Endothelial cell of umbilical vein (primary cell): Measurements from ENCODE around the gene MAP2K1. TPM values are rescaled to one million over a fixed set of nuclear protein-coding genes. Genes with fewer than 3 reads are reported as not detected.

ENCODE experiments used
- BruUV-seq: library from RNA; stranded (reverse); fragments of 400-500 nt; replicated peaks from 2 replicates; lab custom pipeline; 2021; lab: Mats Ljungman, UMichigan
- CTCF ChIA-PET: fragments of 300-600, 350-600 bp; sonication (Branson Sonifier 250); formaldehyde crosslinking; loops from one replicate; lab custom pipeline; 2021; ENCODE audit warnings: antibody characterized with exemption, inconsistent platforms; lab: Charles Lee
- POLR2A ChIA-PET: fragments of 300-600, 350-600 bp; sonication (Branson Sonifier 250); formaldehyde crosslinking; loops from one replicate; lab custom pipeline; 2021; ENCODE audit warnings: antibody characterized with exemption, inconsistent platforms; lab: Charles Lee
- DNase-seq: peaks from one replicate; pipeline ENCODE4 v3.0.0-alpha.2; 2011; ENCODE audit warnings: low read depth, low spot score
- FAIRE-seq: peaks from 2 replicates; lab custom pipeline; 2011; peaks lifted over from hg19 to GRCh38; lab: Jason Lieb, UNC
- H2AFZ ChIP-seq: 2 replicates; pipeline ENCODE4 v1.6.0; 2012; ENCODE audit warnings: low read depth, low read length, control low read depth, inconsistent platforms
- H3K27ac ChIP-seq: 2 replicates; pipeline ENCODE4 v1.5.1; 2011; ENCODE audit warnings: low read depth, mild to moderate bottlenecking, control low read depth, low read length, moderate library complexity; ENCODE audit not compliant: insufficient read depth
- H3K27me3 ChIP-seq, 2 experiments: 2 replicates each; pipeline versions ENCODE4 v1.6.0 to v1.6.1; 2011; ENCODE audit warnings: low read length in 2 of 2, mixed read lengths in 1 of 2; ENCODE audit not compliant: control insufficient read depth in 2 of 2, insufficient read depth in 2 of 2
- H3K36me3 ChIP-seq, 2 experiments: 2 replicates in 1 of 2; 3 replicates in 1 of 2; pipeline ENCODE4 v1.5.1; 2011; ENCODE audit warnings: low read length in 2 of 2, mild to moderate bottlenecking in 1 of 2, moderate library complexity in 1 of 2; ENCODE audit not compliant: control insufficient read depth in 2 of 2, insufficient read depth in 2 of 2; ENCODE audit errors: extremely low read depth in 1 of 2
- H3K4me1 ChIP-seq: 3 replicates; pipeline ENCODE4 v1.5.1; 2011; ENCODE audit warnings: mild to moderate bottlenecking, low read length; ENCODE audit not compliant: control insufficient read depth, insufficient read depth; ENCODE audit errors: extremely low read depth
- H3K4me2 ChIP-seq: 2 replicates; pipeline ENCODE4 v1.6.1; 2011; ENCODE audit warnings: low read length, control low read depth, mixed read lengths; ENCODE audit not compliant: insufficient read depth
- H3K4me3 ChIP-seq, 3 experiments: fragments of 200-600 bp in 1 of 3; sonication (generic), shearing (Covaris generic) in 1 of 3; replicated peaks in 1 of 3; 2 replicates each; pipeline ENCODE4 v1.5.1; 2011 to 2016; ENCODE audit warnings: control low read depth in 3 of 3, low read length in 3 of 3, mild to moderate bottlenecking in 2 of 3, inconsistent platforms in 1 of 3, low read depth in 1 of 3, moderate library complexity in 1 of 3; ENCODE audit not compliant: insufficient read depth in 1 of 3
- H3K79me2 ChIP-seq: 2 replicates; pipeline ENCODE4 v1.6.0; 2012; ENCODE audit warnings: low read length, inconsistent platforms; ENCODE audit not compliant: control insufficient read depth, insufficient read depth
- H3K9ac ChIP-seq: replicated peaks from 2 replicates; pipeline ENCODE3; 2011; ENCODE audit warnings: low read length, control low read depth; ENCODE audit not compliant: insufficient read depth; ENCODE audit errors: extremely low read depth
- H3K9me1 ChIP-seq: replicated peaks from 3 replicates; pipeline ENCODE4 v1.6.0; 2011; ENCODE audit warnings: mild to moderate bottlenecking, low read length; ENCODE audit not compliant: control insufficient read depth, insufficient read depth; ENCODE audit errors: extremely low read depth
- H3K9me3 ChIP-seq: replicated peaks from 2 replicates; pipeline ENCODE4 v1.5.1; 2012; ENCODE audit warnings: low read length, inconsistent platforms; ENCODE audit not compliant: control insufficient read depth, insufficient read depth
- H4K20me1 ChIP-seq: replicated peaks from 2 replicates; pipeline ENCODE3; 2011; ENCODE audit warnings: mild to moderate bottlenecking, low read length; ENCODE audit not compliant: control insufficient read depth, insufficient read depth; ENCODE audit errors: extremely low read depth
- EZH2 ChIP-seq: IDR thresholded peaks from 2 replicates; pipeline ENCODE4 v1.6.1; 2012; ENCODE audit warnings: borderline replicate concordance, low read depth, mild to moderate bottlenecking, moderate library complexity, low read length, inconsistent platforms; ENCODE audit not compliant: severe bottlenecking
- FOS ChIP-seq: IDR thresholded peaks from 2 replicates; pipeline ENCODE4 v1.6.1; 2011; ENCODE audit warnings: mild to moderate bottlenecking, low read length, moderate library complexity, borderline replicate concordance; ENCODE audit not compliant: insufficient read depth
- GATA2 ChIP-seq: IDR thresholded peaks from 2 replicates; pipeline ENCODE4 v1.7.0; 2011; ENCODE audit warnings: low read depth, mild to moderate bottlenecking, moderate library complexity, mixed read lengths, low read length; ENCODE audit not compliant: insufficient read length, insufficient read depth
- JUN ChIP-seq: IDR thresholded peaks from 2 replicates; pipeline ENCODE4 v1.6.1; 2011; ENCODE audit warnings: borderline replicate concordance, low read depth; ENCODE audit not compliant: insufficient read length, insufficient read depth
- MYC ChIP-seq: IDR thresholded peaks from one replicate; pipeline ENCODE4 v1.6.1; 2011; ENCODE audit warnings: mild to moderate bottlenecking, low read depth, low read length
- POLR2A ChIP-seq: IDR thresholded peaks from 2 replicates; pipeline ENCODE4 v1.6.1; 2012; ENCODE audit warnings: low read depth, mild to moderate bottlenecking, control low read depth, low read length
- POLR2AphosphoS5 ChIP-seq: IDR thresholded peaks from 2 replicates; pipeline ENCODE4 v1.6.1; 2012; ENCODE audit warnings: low read depth, mild to moderate bottlenecking, control low read depth, low read length, moderate library complexity; ENCODE audit not compliant: insufficient read depth
- dilution Hi-C: fragments of 300-500 bp; cut with MboI; formaldehyde crosslinking; loops from one replicate; pipeline ENCODE4 v1.15.0; 2019; ENCODE audit warnings: low sequenced_read_pairs; ENCODE audit not compliant: extremely low pct_ligation_motif_present
- intact Hi-C: fragments of 100-400 bp; cut with micrococcal nuclease; formaldehyde crosslinking; loops from one replicate; pipeline ENCODE4 v1.10.0; 2022
- polyA plus RNA-seq, 4 experiments: library from polyadenylated mRNA; depleted of rRNA in 3 of 4; stranded (reverse) in 3 of 4; unstranded in 1 of 4; fragments of >200 nt; gene quantifications; 2 replicates each; pipeline versions ENCODE4 v1.2.1 to v1.2.3, GENCODE V29; 2011 to 2012; ENCODE audit warnings: missing spikeins in 1 of 4
- total RNA-seq: library from RNA; stranded (reverse); gene quantifications from 2 replicates; pipeline ENCODE4 v1.2.3, GENCODE V29; 2021
- TF ChIP-seq, protein P1 (sequence below), 2 donors: IDR thresholded peaks; 1 replicate in 1 of 2; 2 replicates in 1 of 2; pipeline ENCODE4 v1.5.1; 2011; ENCODE audit warnings: low read length in 2 of 2, mild to moderate bottlenecking in 2 of 2, moderate library complexity in 2 of 2, control low read depth in 1 of 2, inconsistent platforms in 1 of 2, low read depth in 1 of 2; ENCODE audit not compliant: insufficient read depth in 1 of 2; ENCODE audit errors: extremely low read depth in 1 of 2
- TF ChIP-seq, protein P2 (sequence below): IDR thresholded peaks from 2 replicates; pipeline ENCODE4 v1.6.1; 2011; ENCODE audit not compliant: insufficient read depth, insufficient read length

MAP2K1 gene
- total and polyA plus RNA-seq, 2 donors (not counting 3 experiments of a cell fraction or from before 2014, with no cell fraction given): 30.9 to 45.1 TPM

DNA sequence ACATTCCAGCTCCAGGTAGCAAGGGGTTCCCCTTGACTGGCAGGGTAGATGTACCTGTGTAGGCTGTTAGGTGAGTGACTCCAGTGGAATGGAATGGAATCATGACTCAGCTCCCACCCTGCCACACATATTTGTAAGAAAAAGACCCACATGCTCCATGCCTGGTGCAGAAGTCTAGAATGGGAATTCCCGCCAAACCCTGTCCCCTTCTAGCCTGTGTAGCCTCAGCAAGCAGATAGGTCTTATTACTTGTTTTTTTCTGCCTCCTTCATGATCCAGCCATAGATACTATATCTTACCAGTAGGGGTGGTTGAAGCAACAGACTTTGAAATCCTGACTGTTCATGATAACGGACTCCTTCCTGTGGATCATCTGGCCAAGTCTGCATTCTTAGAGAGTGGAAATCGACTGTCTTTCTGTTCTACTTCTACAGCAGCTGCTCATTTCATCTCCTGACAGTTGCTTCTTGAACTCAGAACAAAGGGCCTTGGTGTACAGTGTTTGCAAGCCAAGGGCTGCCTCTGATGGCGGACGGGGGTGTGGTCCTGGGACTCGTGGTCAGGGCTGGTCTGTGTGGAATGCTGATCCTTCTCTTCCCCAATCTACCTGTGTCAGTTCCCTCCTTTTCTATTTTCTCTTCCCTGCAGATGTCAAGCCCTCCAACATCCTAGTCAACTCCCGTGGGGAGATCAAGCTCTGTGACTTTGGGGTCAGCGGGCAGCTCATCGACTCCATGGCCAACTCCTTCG, 94.6 kb downstream of the MAP2K1 start:
- intact Hi-C loops: no loop called here
- ChIA-PET POLR2A (interaction anchor here (0.5 kb wide), 1 partner anchor 83 kb away, joined by 4 read pairs; no protein-coding TSS in a partner anchor), CTCF (interaction anchor here (0.5 to 0.6 kb wide), 2 partner anchors 95 to 122 kb away, joined by 3 read pairs; no protein-coding TSS in a partner anchor)
- Histone ChIP-seq H3K27me3 (no peaks in the 10 kb centered on the region), H3K79me2 (no peaks in the 10 kb centered on the region), H3K27ac (no peak overlapping the region), H3K9me1 (no peaks in the 10 kb centered on the region), H3K4me2 (no peak overlapping the region), H3K4me1 (no peaks in the 10 kb centered on the region), H3K4me3 (no peak overlapping the region), H3K9me3 (no peaks in the 10 kb centered on the region), H2AFZ (no peak overlapping the region), H4K20me1 (no peaks in the 10 kb centered on the region), H3K9ac (no peak overlapping the region), H3K36me3 (peaks cover 0 to 10% of the 10 kb centered on the region in 2 experiments)
- FAIRE-seq: no peak
- dilution Hi-C loops: no loop called here
- BruUV-seq: no TSS peak
- TF ChIP-seq MYC (no peak), GATA2 (no peak), FOS (no peak), EZH2 (no peak), POLR2A (no peak), JUN (no peak), POLR2AphosphoS5 (no peak)
- TF ChIP-seq, protein P1, sequence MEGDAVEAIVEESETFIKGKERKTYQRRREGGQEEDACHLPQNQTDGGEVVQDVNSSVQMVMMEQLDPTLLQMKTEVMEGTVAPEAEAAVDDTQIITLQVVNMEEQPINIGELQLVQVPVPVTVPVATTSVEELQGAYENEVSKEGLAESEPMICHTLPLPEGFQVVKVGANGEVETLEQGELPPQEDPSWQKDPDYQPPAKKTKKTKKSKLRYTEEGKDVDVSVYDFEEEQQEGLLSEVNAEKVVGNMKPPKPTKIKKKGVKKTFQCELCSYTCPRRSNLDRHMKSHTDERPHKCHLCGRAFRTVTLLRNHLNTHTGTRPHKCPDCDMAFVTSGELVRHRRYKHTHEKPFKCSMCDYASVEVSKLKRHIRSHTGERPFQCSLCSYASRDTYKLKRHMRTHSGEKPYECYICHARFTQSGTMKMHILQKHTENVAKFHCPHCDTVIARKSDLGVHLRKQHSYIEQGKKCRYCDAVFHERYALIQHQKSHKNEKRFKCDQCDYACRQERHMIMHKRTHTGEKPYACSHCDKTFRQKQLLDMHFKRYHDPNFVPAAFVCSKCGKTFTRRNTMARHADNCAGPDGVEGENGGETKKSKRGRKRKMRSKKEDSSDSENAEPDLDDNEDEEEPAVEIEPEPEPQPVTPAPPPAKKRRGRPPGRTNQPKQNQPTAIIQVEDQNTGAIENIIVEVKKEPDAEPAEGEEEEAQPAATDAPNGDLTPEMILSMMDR (IDR thresholded peaks at IDR 0.05; ENCODE audit: extremely low read depth in 1 of 2, insufficient read depth in 1 of 2, low read depth in 1 of 2, low read length in 2 of 2): no peak
- TF ChIP-seq, protein P2, sequence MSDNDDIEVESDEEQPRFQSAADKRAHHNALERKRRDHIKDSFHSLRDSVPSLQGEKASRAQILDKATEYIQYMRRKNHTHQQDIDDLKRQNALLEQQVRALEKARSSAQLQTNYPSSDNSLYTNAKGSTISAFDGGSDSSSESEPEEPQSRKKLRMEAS: no peak
- no peak for DNase-seq
